Measurements from ENCODE around the gene LIPN.

LIPN gene

DNA sequence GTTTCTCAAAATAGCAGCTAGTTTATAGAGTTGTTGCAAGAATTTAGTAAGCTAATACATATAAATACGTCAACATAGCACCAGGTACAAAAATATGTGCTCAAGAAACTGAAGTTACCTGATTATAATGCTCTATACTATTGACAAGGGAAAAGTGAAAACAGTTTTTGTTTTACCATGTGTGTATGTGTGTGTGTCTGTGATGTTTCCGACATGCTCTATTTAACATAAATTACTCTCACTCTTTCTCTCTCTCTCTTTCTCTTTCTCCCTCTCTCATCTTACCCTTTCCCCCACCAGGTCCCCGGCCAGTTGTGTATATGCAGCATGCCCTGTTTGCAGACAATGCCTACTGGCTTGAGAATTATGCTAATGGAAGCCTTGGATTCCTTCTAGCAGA, 4.3 kb downstream of the LIPN start:
- no peak overlapping the region for H3K4me3 ChIP-seq (ENCODE audit: low read depth in 1 of 2, low read length in 2 of 2)
- TF ChIP-seq, protein P1, sequence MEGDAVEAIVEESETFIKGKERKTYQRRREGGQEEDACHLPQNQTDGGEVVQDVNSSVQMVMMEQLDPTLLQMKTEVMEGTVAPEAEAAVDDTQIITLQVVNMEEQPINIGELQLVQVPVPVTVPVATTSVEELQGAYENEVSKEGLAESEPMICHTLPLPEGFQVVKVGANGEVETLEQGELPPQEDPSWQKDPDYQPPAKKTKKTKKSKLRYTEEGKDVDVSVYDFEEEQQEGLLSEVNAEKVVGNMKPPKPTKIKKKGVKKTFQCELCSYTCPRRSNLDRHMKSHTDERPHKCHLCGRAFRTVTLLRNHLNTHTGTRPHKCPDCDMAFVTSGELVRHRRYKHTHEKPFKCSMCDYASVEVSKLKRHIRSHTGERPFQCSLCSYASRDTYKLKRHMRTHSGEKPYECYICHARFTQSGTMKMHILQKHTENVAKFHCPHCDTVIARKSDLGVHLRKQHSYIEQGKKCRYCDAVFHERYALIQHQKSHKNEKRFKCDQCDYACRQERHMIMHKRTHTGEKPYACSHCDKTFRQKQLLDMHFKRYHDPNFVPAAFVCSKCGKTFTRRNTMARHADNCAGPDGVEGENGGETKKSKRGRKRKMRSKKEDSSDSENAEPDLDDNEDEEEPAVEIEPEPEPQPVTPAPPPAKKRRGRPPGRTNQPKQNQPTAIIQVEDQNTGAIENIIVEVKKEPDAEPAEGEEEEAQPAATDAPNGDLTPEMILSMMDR (IDR thresholded peaks at IDR 0.05; ENCODE audit: borderline replicate concordance, extremely low read depth, low read length, poor library complexity, severe bottlenecking), result no peak
- no peak for TF ChIP-seq EZH2 (IDR thresholded peaks at IDR 0.05; ENCODE audit: borderline replicate concordance, low read depth, low read length, severe bottlenecking)

DNA sequence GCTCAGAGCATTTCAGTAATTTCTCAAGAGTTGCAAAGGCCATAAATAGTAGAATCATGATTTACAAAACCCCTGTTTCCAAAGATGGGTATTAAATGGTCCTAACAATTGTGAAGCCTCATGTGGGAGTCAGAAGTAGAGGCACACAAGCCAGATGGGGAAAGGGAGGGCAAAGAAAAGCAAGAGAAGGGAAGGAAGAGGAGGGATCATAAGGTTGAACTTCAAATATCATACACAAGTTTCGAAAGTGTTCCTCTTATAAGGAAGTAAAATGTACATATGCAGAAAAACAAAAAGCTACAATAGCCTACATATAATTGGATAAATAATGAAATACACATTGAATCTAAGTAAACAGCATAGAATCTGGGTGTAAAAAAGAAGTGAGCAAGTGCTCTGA, 6.0 kb downstream of the LIPN start:
- Histone ChIP-seq H3K4me2 (ENCODE audit: insufficient read depth, low read length) (no peak overlapping the region), H3K4me1 (ENCODE audit: insufficient read depth, low read length) (no peaks in the 10 kb centered on the region), H3K27ac (ENCODE audit: low read length) (no peak overlapping the region), H3K9ac (ENCODE audit: low read depth, low read length) (no peak overlapping the region), H3K36me3 (ENCODE audit: insufficient read depth, low read length) (no peaks in the 10 kb centered on the region), H2AFZ (ENCODE audit: low read depth, low read length) (no peak overlapping the region), H4K20me1 (ENCODE audit: insufficient read depth, low read length) (no peaks in the 10 kb centered on the region), H3K79me2 (ENCODE audit: insufficient read depth, low read length) (no peaks in the 10 kb centered on the region), H3K9me3 (ENCODE audit: insufficient read depth, low read length, severe bottlenecking) (no peaks in the 10 kb centered on the region), H3K4me3 (ENCODE audit: low read depth in 1 of 2, low read length in 2 of 2) (no peak overlapping the region), H3K27me3 (ENCODE audit: insufficient read depth, low read length, poor library complexity) (peaks cover 17% of the 10 kb centered on the region)
- ATAC-seq (ENCODE audit: insufficient read depth, low read depth) (no peak), DNase-seq (no peak)
- no peak for TF ChIP-seq EZH2 (IDR thresholded peaks at IDR 0.05; ENCODE audit: borderline replicate concordance, low read depth, low read length, severe bottlenecking)
- TF ChIP-seq, protein P1 (IDR thresholded peaks at IDR 0.05; ENCODE audit: borderline replicate concordance, extremely low read depth, low read length, poor library complexity, severe bottlenecking), result no peak

More for the DNA sequence above, 4.3 kb downstream of the LIPN start:
- ATAC-seq (ENCODE audit: insufficient read depth, low read depth) (no peak), DNase-seq (no peak)
- no peak overlapping the region for H3K27ac ChIP-seq (ENCODE audit: low read length)
- H3K27me3 ChIP-seq (ENCODE audit: insufficient read depth, low read length, poor library complexity), result peaks cover 33% of the 10 kb centered on the region
- H4K20me1 ChIP-seq (ENCODE audit: insufficient read depth, low read length), result no peaks in the 10 kb centered on the region
- H3K79me2 ChIP-seq (ENCODE audit: insufficient read depth, low read length), result no peaks in the 10 kb centered on the region
- no peaks in the 10 kb centered on the region for H3K4me1 ChIP-seq (ENCODE audit: insufficient read depth, low read length)
- no peaks in the 10 kb centered on the region for H3K36me3 ChIP-seq (ENCODE audit: insufficient read depth, low read length)
- H3K9ac ChIP-seq (ENCODE audit: low read depth, low read length), result no peak overlapping the region
- H2AFZ ChIP-seq (ENCODE audit: low read depth, low read length), result no peak overlapping the region
- no peak overlapping the region for H3K4me2 ChIP-seq (ENCODE audit: insufficient read depth, low read length)
- no peaks in the 10 kb centered on the region for H3K9me3 ChIP-seq (ENCODE audit: insufficient read depth, low read length, severe bottlenecking)

DNA sequence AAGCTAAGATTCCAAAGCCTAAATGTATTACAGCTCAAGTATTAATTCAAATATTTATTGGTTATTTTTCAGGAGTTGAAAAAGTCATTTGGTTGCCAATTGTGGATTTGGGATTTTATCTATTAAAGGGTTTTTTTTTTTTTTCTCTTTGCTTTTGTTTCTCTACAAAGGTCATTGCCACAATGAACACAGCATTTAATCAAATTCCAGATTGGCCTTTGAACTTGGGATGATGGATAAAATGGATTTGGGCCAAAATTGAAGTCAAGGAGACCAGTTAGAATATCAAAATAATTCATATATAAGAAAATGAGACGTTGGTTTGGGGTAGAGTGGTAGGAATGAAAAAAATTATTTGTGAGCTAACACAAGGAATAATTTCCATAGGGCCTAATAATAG, 9.6 kb downstream of the LIPN start:
- H3K27ac ChIP-seq (ENCODE audit: low read length), result no peak overlapping the region
- H3K4me1 ChIP-seq (ENCODE audit: insufficient read depth, low read length), result no peaks in the 10 kb centered on the region
- TF ChIP-seq EZH2 (IDR thresholded peaks at IDR 0.05; ENCODE audit: borderline replicate concordance, low read depth, low read length, severe bottlenecking), result no peak
- TF ChIP-seq, protein P1 (IDR thresholded peaks at IDR 0.05; ENCODE audit: borderline replicate concordance, extremely low read depth, low read length, poor library complexity, severe bottlenecking), result no peak
- H3K9me3 ChIP-seq (ENCODE audit: insufficient read depth, low read length, severe bottlenecking), result no peaks in the 10 kb centered on the region
- no peak for DNase-seq
- no peaks in the 10 kb centered on the region for H3K79me2 ChIP-seq (ENCODE audit: insufficient read depth, low read length)
- peaks cover 6% of the 10 kb centered on the region for H3K27me3 ChIP-seq (ENCODE audit: insufficient read depth, low read length, poor library complexity)
- no peak overlapping the region for H3K4me3 ChIP-seq (ENCODE audit: low read depth in 1 of 2, low read length in 2 of 2)
- no peak overlapping the region for H3K9ac ChIP-seq (ENCODE audit: low read depth, low read length)
- ATAC-seq (ENCODE audit: insufficient read depth, low read depth), result no peak
- H4K20me1 ChIP-seq (ENCODE audit: insufficient read depth, low read length), result no peaks in the 10 kb centered on the region
- H3K36me3 ChIP-seq (ENCODE audit: insufficient read depth, low read length), result no peaks in the 10 kb centered on the region
- H3K4me2 ChIP-seq (ENCODE audit: insufficient read depth, low read length), result no peak overlapping the region
- H2AFZ ChIP-seq (ENCODE audit: low read depth, low read length), result no peak overlapping the region

DNA sequence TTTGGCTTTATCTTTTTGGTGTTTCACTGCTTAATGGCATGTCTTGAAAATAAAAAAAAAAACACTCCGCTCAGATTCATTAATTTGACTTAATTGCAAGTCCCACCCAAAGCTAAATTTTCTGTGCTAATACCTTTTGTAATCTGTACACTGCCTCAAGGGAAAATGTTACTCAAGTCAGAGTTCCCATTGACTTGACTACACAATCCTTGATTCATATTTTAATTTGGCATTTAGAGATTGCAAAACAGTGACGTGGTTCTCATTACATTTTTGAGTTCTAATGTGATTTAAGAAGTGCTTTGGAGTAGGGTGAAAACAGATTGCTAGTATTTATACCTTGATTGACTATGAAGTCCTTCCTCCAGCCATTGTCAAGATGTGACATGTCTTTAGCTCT, 21.4 kb downstream of the LIPN start:
- no peak overlapping the region for H3K9ac ChIP-seq (ENCODE audit: low read depth, low read length)
- H3K79me2 ChIP-seq (ENCODE audit: insufficient read depth, low read length), result no peaks in the 10 kb centered on the region
- H3K9me3 ChIP-seq (ENCODE audit: insufficient read depth, low read length, severe bottlenecking), result no peaks in the 10 kb centered on the region
- H2AFZ ChIP-seq (ENCODE audit: low read depth, low read length), result no peak overlapping the region
- no peak overlapping the region for H3K4me3 ChIP-seq (ENCODE audit: low read depth in 1 of 2, low read length in 2 of 2)
- no peaks in the 10 kb centered on the region for H4K20me1 ChIP-seq (ENCODE audit: insufficient read depth, low read length)
- DNase-seq (no peak), ATAC-seq (ENCODE audit: insufficient read depth, low read depth) (no peak)
- H3K27me3 ChIP-seq (ENCODE audit: insufficient read depth, low read length, poor library complexity), result no peaks in the 10 kb centered on the region
- TF ChIP-seq EZH2 (IDR thresholded peaks at IDR 0.05; ENCODE audit: borderline replicate concordance, low read depth, low read length, severe bottlenecking), result no peak
- TF ChIP-seq, protein P1 (IDR thresholded peaks at IDR 0.05; ENCODE audit: borderline replicate concordance, extremely low read depth, low read length, poor library complexity, severe bottlenecking), result no peak
- H3K4me1 ChIP-seq (ENCODE audit: insufficient read depth, low read length), result no peaks in the 10 kb centered on the region
- H3K36me3 ChIP-seq (ENCODE audit: insufficient read depth, low read length), result no peaks in the 10 kb centered on the region
- no peak overlapping the region for H3K4me2 ChIP-seq (ENCODE audit: insufficient read depth, low read length)
- H3K27ac ChIP-seq (ENCODE audit: low read length), result no peak overlapping the region
